ENCODE results near the gene NCLN.
A peak's percentile ranks its signal among the peaks of the same experiment; 100 is the strongest.
"Not testable (repeated sequence)": the region's sequence is repeated elsewhere in the genome, so short reads cannot be mapped to it uniquely, and the experiment has no call there.

The NCLN gene

DNA sequence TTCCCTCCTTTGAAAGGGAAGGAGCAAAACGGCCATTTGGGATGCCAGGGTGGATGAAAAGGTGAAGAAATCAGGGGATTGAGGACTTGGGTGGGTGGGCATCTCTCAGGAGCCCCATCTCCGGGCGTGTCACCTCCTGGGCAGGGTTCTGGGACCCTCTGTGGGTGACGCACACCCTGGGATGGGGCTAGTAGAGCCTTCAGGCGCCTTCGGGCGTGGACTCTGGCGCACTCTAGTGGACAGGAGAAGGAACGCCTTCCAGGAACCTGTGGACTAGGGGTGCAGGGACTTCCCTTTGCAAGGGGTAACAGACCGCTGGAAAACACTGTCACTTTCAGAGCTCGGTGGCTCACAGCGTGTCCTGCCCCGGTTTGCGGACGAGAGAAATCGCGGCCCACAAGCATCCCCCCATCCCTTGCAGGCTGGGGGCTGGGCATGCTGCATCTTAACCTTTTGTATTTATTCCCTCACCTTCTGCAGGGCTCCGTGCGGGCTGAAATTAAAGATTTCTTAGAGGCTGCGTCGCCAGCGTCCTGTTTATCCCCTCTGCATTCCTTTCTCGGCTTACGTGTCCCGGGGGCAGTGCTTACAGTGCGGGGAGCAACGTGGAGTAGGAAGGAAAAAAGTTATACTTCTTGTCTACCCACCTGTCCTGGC is 22.4 kb upstream of the NCLN start:
- DNase-seq (ENCODE audit: insufficient read length, low spot score) = peak; percentile 87
- peak; percentile 94 for FAIRE-seq
- peak; percentile 54; the same call in 1 of the 2 replicates for TF ChIP-seq SPI1 (IDR thresholded peaks at IDR 0.05; ENCODE audit: low read depth, low read length)
- no peak for TF ChIP-seq PAX5 (IDR thresholded peaks at IDR 0.05; ENCODE audit: insufficient read depth, low read length, severe bottlenecking)
- TF ChIP-seq POU2F2 (IDR thresholded peaks at IDR 0.05; ENCODE audit: low read depth, low read length) = peak; percentile 58; the same call in 1 of the 2 replicates

GRCh38 chr19:3163943-3164342 is 21.8 kb upstream of the NCLN start:
- DNase-seq (ENCODE audit: insufficient read length, low spot score) = no peak
- no peak for FAIRE-seq
- no peak for TF ChIP-seq TAF1 (IDR thresholded peaks at IDR 0.05; ENCODE audit: low read depth, low read length)
- no peak for TF ChIP-seq POLR2A (IDR thresholded peaks at IDR 0.05; ENCODE audit: low read depth, low read length)

- no peak for DNase-seq (ENCODE audit: insufficient read length, low spot score)
- TF ChIP-seq POLR2A (IDR thresholded peaks at IDR 0.05; ENCODE audit: low read depth, low read length) (no peak), POLR2AphosphoS5 (IDR thresholded peaks at IDR 0.05; ENCODE audit: low read depth, low read length) (no peak), POU2F2 (IDR thresholded peaks at IDR 0.05; ENCODE audit: low read depth, low read length) (no peak), SPI1 (IDR thresholded peaks at IDR 0.05; ENCODE audit: low read depth, low read length) (no peak)
- FAIRE-seq = no peak
Measured at GRCh38 chr19:3167533-3168272, 18.0 kb upstream of the NCLN start.

- TF ChIP-seq SPI1 (IDR thresholded peaks at IDR 0.05; ENCODE audit: low read depth, low read length) = no peak
- TF ChIP-seq POLR2AphosphoS5 (IDR thresholded peaks at IDR 0.05; ENCODE audit: low read depth, low read length) = no peak
- TF ChIP-seq TAF1 (IDR thresholded peaks at IDR 0.05; ENCODE audit: low read depth, low read length) = no peak
- TF ChIP-seq POU2F2 (IDR thresholded peaks at IDR 0.05; ENCODE audit: low read depth, low read length) = no peak
- TF ChIP-seq POLR2A (IDR thresholded peaks at IDR 0.05; ENCODE audit: low read depth, low read length) = no peak
- no peak for TF ChIP-seq PAX5 (IDR thresholded peaks at IDR 0.05; ENCODE audit: insufficient read depth, low read length, severe bottlenecking)
- FAIRE-seq (peak; percentile 23), DNase-seq (ENCODE audit: insufficient read length, low spot score) (no peak)
Measured at GRCh38 chr19:3171894-3172672, 13.6 kb upstream of the NCLN start.

GRCh38 chr19:3172673-3173000 is 13.1 kb upstream of the NCLN start:
- not testable (repeated sequence) for FAIRE-seq; DNase-seq (ENCODE audit: insufficient read length, low spot score)

- TF ChIP-seq SPI1 (IDR thresholded peaks at IDR 0.05; ENCODE audit: low read depth, low read length) = no peak
- TF ChIP-seq TAF1 (IDR thresholded peaks at IDR 0.05; ENCODE audit: low read depth, low read length) = no peak
- no peak for TF ChIP-seq POU2F2 (IDR thresholded peaks at IDR 0.05; ENCODE audit: low read depth, low read length)
- TF ChIP-seq POLR2AphosphoS5 (IDR thresholded peaks at IDR 0.05; ENCODE audit: low read depth, low read length) = no peak
- no peak for TF ChIP-seq POLR2A (IDR thresholded peaks at IDR 0.05; ENCODE audit: low read depth, low read length)
- TF ChIP-seq PAX5 (IDR thresholded peaks at IDR 0.05; ENCODE audit: insufficient read depth, low read length, severe bottlenecking) = no peak
- no peak for DNase-seq (ENCODE audit: insufficient read length, low spot score)
- FAIRE-seq = peak; percentile 91
Measured at GRCh38 chr19:3175781-3176714, 9.7 kb upstream of the NCLN start.

DNA sequence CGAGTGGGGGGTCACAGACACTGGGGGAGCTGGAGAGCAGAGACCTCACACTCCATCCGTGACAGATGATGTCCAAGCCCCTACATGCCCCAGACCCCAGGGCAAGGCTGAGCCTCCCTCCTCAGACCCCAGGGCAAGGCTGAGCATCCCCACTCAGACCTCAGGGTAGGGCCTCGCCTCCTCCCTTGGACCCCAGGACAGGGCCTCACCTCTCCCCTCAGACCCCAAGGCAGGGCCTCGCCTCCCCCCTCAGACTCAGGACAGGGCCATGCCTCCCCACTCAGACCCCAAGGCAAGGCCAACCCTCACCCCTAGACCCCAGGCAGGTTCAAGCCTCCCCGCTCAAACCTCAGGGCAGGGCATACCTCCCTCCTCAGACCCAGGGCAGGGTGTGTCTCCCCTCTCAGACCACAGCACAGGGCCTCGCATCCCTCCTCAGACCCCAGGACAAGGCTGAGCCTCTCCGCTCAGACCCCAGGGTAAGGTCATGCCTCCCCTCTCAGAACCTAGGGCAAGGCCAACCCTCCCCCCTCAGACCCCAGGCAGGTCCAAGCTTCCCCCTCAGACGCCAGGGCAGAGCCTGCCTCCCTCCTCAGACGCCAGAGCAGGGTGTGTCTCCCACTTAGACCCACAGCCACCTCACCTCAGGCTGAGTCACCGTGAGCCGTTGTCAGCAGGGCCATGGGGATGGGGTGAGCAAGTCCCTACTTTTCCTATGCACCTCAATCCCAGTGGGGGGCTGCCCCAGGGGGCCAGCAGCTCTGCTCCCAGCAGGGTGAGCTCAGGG is 8.8 kb upstream of the NCLN start:
- peak; percentile 61 for FAIRE-seq
- TF ChIP-seq TAF1 (IDR thresholded peaks at IDR 0.05; ENCODE audit: low read depth, low read length) (no peak), SPI1 (IDR thresholded peaks at IDR 0.05; ENCODE audit: low read depth, low read length) (no peak), POLR2A (IDR thresholded peaks at IDR 0.05; ENCODE audit: low read depth, low read length) (no peak), POU2F2 (IDR thresholded peaks at IDR 0.05; ENCODE audit: low read depth, low read length) (no peak), POLR2AphosphoS5 (IDR thresholded peaks at IDR 0.05; ENCODE audit: low read depth, low read length) (no peak), PAX5 (IDR thresholded peaks at IDR 0.05; ENCODE audit: insufficient read depth, low read length, severe bottlenecking) (no peak)
- DNase-seq (ENCODE audit: insufficient read length, low spot score) = no peak

- FAIRE-seq (peak; percentile 68), DNase-seq (ENCODE audit: insufficient read length, low spot score) (peak; percentile 83)
- TF ChIP-seq POLR2AphosphoS5 (IDR thresholded peaks at IDR 0.05; ENCODE audit: low read depth, low read length) (peak; percentile 39; the same call in 1 of the 2 replicates), POU2F2 (IDR thresholded peaks at IDR 0.05; ENCODE audit: low read depth, low read length) (no peak)
Measured at GRCh38 chr19:3178377-3178972, 7.3 kb upstream of the NCLN start, which contains the start of gene S1PR4. TSS of gene S1PR4 (plus strand) at chr19:3178769. CDS start at chr19:3178793, 24 bp downstream.
